Measurements from ENCODE around the gene POLR2F. TPM values are rescaled to one million over a fixed set of nuclear protein-coding genes. Genes with fewer than 3 reads are reported as not detected.

POLR2F gene
- 25.2 and 31.3 TPM in 2 replicates for total RNA-seq

DNA sequence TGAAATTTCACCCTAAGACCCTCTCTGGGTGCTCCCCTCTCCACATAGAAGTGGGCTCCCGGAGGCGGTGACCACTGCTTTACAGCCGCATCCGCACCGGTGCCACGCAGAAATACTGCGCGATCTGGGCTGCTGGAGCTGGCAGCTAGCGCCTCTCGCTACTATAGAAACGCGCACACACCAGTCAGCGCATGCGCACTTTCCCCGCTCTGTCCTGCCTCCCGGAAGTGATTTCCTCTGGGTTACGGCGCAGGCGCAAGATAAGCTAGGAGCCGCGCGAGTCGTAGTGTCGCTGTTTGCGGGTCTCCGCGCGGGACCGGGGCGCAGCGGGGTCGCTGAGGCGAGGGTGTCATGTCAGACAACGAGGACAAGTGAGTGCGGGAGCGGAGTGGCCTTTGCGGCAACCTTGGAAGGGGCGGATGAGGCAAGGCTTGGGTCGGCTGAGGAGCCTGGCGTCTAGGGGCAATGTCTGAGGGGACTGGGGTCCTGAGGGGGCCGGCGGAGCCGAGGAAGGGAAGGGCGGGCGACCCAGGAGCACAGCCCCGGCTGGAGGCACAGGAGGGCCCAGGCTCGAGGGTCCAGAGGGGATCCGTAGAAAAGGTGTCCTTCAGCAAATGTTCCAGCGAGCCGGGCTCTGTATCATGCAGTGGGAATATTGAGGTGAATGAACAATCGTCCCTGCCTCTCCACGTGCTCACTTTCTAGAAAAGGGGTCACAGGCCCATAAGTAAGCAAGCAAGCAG is at the start of gene POLR2F, which contains the start of gene C22orf23:
Gene POLR2F (plus strand): TSS at position 263 of the 743 bp plus-strand sequence. CDS start 89 bp downstream, at position 352.
Gene C22orf23 (minus strand): TSS at position 165 of the 743 bp plus-strand sequence. CDS start 452 bp downstream, outside the sequence.

GRCh38 chr22:37905534-37906363 is 47.8 kb upstream of the POLR2F start, which contains the start of gene MICALL1:
TSS of gene MICALL1 (plus strand) at chr22:37906297. CDS start at chr22:37906423, 126 bp downstream.

DNA sequence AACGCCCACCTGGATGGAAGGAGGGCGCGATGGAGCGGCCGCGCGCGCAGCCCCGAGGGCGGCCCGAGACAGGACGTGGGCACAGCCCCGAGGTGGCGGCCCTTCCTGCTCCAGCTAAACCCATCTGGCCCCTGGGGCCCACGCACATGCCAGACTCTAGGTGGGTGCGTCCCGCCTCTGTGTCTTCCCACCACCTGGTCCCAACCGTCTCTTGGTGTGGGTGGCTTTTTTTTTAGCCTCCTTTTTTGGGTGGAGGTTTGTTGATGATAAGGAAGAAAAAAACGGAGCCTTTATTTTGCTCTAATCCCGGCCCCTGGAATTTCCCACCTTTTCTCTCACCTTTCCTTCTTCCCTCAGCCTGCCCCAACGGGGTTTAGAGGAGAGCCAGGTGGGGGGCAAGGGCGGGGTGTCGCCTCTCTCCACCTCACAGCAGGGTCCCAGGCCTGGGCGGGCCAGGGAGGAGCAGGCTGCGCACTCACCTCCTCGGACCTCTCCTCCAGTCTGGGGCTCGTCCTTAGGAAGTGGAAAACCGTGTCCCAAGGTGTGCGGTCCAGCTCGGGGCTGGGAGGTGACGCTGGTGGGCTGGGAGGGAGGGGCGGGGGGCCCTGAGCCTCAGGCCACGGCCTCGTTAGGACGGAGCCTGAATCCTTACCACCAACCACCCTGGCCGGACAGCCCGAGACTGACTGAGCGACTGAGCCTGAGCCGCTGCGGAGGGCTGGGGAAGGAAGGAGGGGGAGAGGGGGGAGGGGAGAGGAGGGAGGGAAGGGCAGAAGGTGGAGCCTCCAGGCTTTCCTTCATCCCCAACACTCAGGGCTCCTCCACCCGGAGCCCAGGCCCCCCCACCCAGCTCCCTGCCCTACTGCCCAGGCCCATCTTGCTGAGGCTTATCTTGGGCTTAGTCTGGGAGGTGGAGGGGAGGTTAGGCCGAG is 30.6 kb downstream of the POLR2F start, which contains the start of gene SOX10:
Gene SOX10 (minus strand): TSS at position 696 of the 932 bp plus-strand sequence. CDS start 771 bp downstream, outside the sequence.

Other genes with a start within 250 kb of the POLR2F start
- 23.4 and 26.4 TPM in 2 replicates for gene GCAT, start 145.8 kb upstream of the POLR2F start, total RNA-seq
- gene GALR3, start 130.3 kb upstream of the POLR2F start, total RNA-seq: not detected in 2 replicates
- 15.8 and 20.0 TPM in 2 replicates for gene ANKRD54, start 109.4 kb upstream of the POLR2F start, total RNA-seq
- gene EIF3L, start 104.3 kb upstream of the POLR2F start, total RNA-seq: 380 and 527 TPM in 2 replicates
- gene MICALL1, start 47.4 kb upstream of the POLR2F start, total RNA-seq: 134 and 190 TPM in 2 replicates
- under 0.01 TPM in 1 of 2 replicates, not detected in the other for gene C22orf23, start 98 bp upstream of the POLR2F start, total RNA-seq
- not detected in 2 replicates for gene SOX10, start 30.9 kb downstream of the POLR2F start, total RNA-seq
- 15.1 and 29.9 TPM in 2 replicates for gene PICK1, start 103.7 kb downstream of the POLR2F start, total RNA-seq
- 0.24 and 1.5 TPM in 2 replicates for gene SLC16A8, start 130.5 kb downstream of the POLR2F start, total RNA-seq
- 0.21 and 0.48 TPM in 2 replicates for gene BAIAP2L2, start 157.0 kb downstream of the POLR2F start, total RNA-seq
- 5.1 and 8.1 TPM in 2 replicates for gene PLA2G6, start 228.1 kb downstream of the POLR2F start, total RNA-seq
- 14.7 and 65.5 TPM in 2 replicates for gene MAFF, start 248.3 kb downstream of the POLR2F start, total RNA-seq